HG02884 (cell line): ENCODE results near the gene SEL1L3.

Source experiments
- ATAC-seq: cut with Tn5 transposase; IDR thresholded peaks from one replicate; pipeline ENCODE4 v1.9.1; 2021; ENCODE audit warnings: mild to moderate bottlenecking, moderate library complexity; ENCODE audit not compliant: unreplicated experiment

SEL1L3 gene

GRCh38 chr4:25821267-25821666, 41.5 kb downstream of the SEL1L3 start:
- no peak for ATAC-seq

- ATAC-seq = no peak
Measured at GRCh38 chr4:25818876-25819275, 43.9 kb downstream of the SEL1L3 start.

- no peak for ATAC-seq
Measured at GRCh38 chr4:25818371-25818871, 44.4 kb downstream of the SEL1L3 start.

- ATAC-seq = no peak
Measured at GRCh38 chr4:25817059-25817681, 45.6 kb downstream of the SEL1L3 start.

- no peak for ATAC-seq
Measured at GRCh38 chr4:25816591-25817058, 46.2 kb downstream of the SEL1L3 start.

- no peak for ATAC-seq
Measured at GRCh38 chr4:25815586-25815985, 47.2 kb downstream of the SEL1L3 start.

- no peak for ATAC-seq
Measured at GRCh38 chr4:25814301-25815136, 48.3 kb downstream of the SEL1L3 start.

- ATAC-seq = no peak
Measured at GRCh38 chr4:25813448-25814106, 49.2 kb downstream of the SEL1L3 start.

GRCh38 chr4:25811841-25812240, 50.9 kb downstream of the SEL1L3 start:
- no peak for ATAC-seq

- ATAC-seq = no peak
Measured at GRCh38 chr4:25811374-25811690, 51.5 kb downstream of the SEL1L3 start.

GRCh38 chr4:25810461-25811373, 52.1 kb downstream of the SEL1L3 start:
- no peak for ATAC-seq

GRCh38 chr4:25809996-25810395, 52.8 kb downstream of the SEL1L3 start:
- no peak for ATAC-seq

- ATAC-seq = no peak
Measured at GRCh38 chr4:25807102-25807728, 55.6 kb downstream of the SEL1L3 start.

GRCh38 chr4:25805255-25805860, 57.4 kb downstream of the SEL1L3 start:
- no peak for ATAC-seq

GRCh38 chr4:25803720-25804225, 59.0 kb downstream of the SEL1L3 start:
- no peak for ATAC-seq

- no peak for ATAC-seq
Measured at GRCh38 chr4:25801594-25801993, 61.2 kb downstream of the SEL1L3 start.

- no peak for ATAC-seq
Measured at GRCh38 chr4:25800245-25800644, 62.5 kb downstream of the SEL1L3 start.

- no peak for ATAC-seq
Measured at GRCh38 chr4:25799522-25799921, 63.3 kb downstream of the SEL1L3 start.

- ATAC-seq = no peak
Measured at GRCh38 chr4:25797136-25797535, 65.7 kb downstream of the SEL1L3 start.
